IMR-90 (cell line): ENCODE data around the gene FRAS1. TPM values are rescaled to one million over a fixed set of nuclear protein-coding genes. Genes with fewer than 3 reads are reported as not detected.

ENCODE experiments used
- ATAC-seq: fragments of 200-7000 bp; cut with Tn5 transposase; 2 replicates; pipeline ENCODE4 v1.9.1; 2020; ENCODE audit warnings: low read depth, mild to moderate bottlenecking, moderate library complexity
- BruUV-seq: library from RNA; stranded (reverse); fragments of 400-500 nt; replicated peaks from 2 replicates; lab custom pipeline; 2021; lab: Mats Ljungman, UMichigan
- CTCF ChIA-PET: fragments of 300-600 bp; formaldehyde crosslinking; extraction: SDS; loops from one replicate; lab custom pipeline; 2021; ENCODE audit warnings: antibody characterized with exemption; lab: Yijun Ruan, JAX
- POLR2A ChIA-PET: fragments of 300-600 bp; sonication (Branson Sonifier 250); formaldehyde crosslinking; loops from one replicate; lab custom pipeline; 2022; ENCODE audit warnings: antibody characterized with exemption; ENCODE audit not compliant: unreplicated experiment; lab: Charles Lee
- DNase-seq: peaks from one replicate; pipeline ENCODE4 v3.0.0; 2013
- H2AFZ ChIP-seq: replicated peaks from 2 replicates; pipeline ENCODE3; 2013; ENCODE audit warnings: low read length, mild to moderate bottlenecking; ENCODE audit not compliant: poor library complexity
- H2AK5ac ChIP-seq: 2 replicates; pipeline ENCODE4 v1.6.1; 2013; ENCODE audit warnings: low read depth, low read length, inconsistent platforms
- H2AK9ac ChIP-seq: replicated peaks from 2 replicates; pipeline ENCODE3; 2013; ENCODE audit warnings: mild to moderate bottlenecking, low read depth, low read length, moderate library complexity; ENCODE audit not compliant: poor library complexity
- H2BK120ac ChIP-seq: 2 replicates; pipeline ENCODE4 v1.6.1; 2013; ENCODE audit warnings: low read depth, low read length, inconsistent platforms
- H2BK15ac ChIP-seq: 3 replicates; pipeline ENCODE4 v1.6.1; 2013; ENCODE audit warnings: low read depth, low read length, inconsistent platforms
- H2BK20ac ChIP-seq: 2 replicates; pipeline ENCODE4 v1.6.1; 2013; ENCODE audit warnings: low read depth, mild to moderate bottlenecking, inconsistent platforms, low read length, moderate library complexity
- H2BK5ac ChIP-seq: 2 replicates; pipeline ENCODE4 v1.6.1; 2013; ENCODE audit warnings: mild to moderate bottlenecking, low read depth, low read length, inconsistent platforms; ENCODE audit not compliant: poor library complexity, severe bottlenecking
- H3K14ac ChIP-seq: replicated peaks from 2 replicates; pipeline ENCODE4 v1.6.1; 2013; ENCODE audit warnings: low read depth, low read length, inconsistent platforms
- H3K18ac ChIP-seq: 2 replicates; pipeline ENCODE4 v1.6.1; 2013; ENCODE audit warnings: low read depth, low read length, control low read depth
- H3K23ac ChIP-seq: 2 replicates; pipeline ENCODE4 v1.6.1; 2013; ENCODE audit warnings: low read depth, low read length, inconsistent platforms
- H3K27ac ChIP-seq: 2 replicates; pipeline ENCODE4 v1.5.1; 2013; ENCODE audit warnings: mild to moderate bottlenecking, control low read depth, low read length; ENCODE audit not compliant: insufficient read depth
- H3K27me3 ChIP-seq: 2 replicates; pipeline ENCODE4 v1.6.1; 2013; ENCODE audit warnings: low read length; ENCODE audit not compliant: control insufficient read depth, insufficient read depth
- H3K36me3 ChIP-seq: 2 replicates; pipeline ENCODE4 v1.6.1; 2013; ENCODE audit warnings: low read length, mixed read lengths; ENCODE audit not compliant: control insufficient read depth, insufficient read depth
- H3K4ac ChIP-seq: 2 replicates; pipeline ENCODE4 v1.6.1; 2013; ENCODE audit warnings: low read depth, low read length, inconsistent platforms
- H3K4me1 ChIP-seq: 2 replicates; pipeline ENCODE4 v1.6.1; 2013; ENCODE audit warnings: low read length, mixed read lengths; ENCODE audit not compliant: control insufficient read depth, insufficient read depth
- H3K4me2 ChIP-seq: 2 replicates; pipeline ENCODE4 v1.6.1; 2013; ENCODE audit warnings: low read depth, mild to moderate bottlenecking, control low read depth, low read length, moderate library complexity
- H3K4me3 ChIP-seq: 2 replicates; pipeline ENCODE4 v1.5.1; 2013; ENCODE audit warnings: low read depth, mild to moderate bottlenecking, control low read depth, low read length, moderate library complexity; ENCODE audit not compliant: insufficient read depth
- H3K56ac ChIP-seq: 2 replicates; pipeline ENCODE4 v1.6.1; 2013; ENCODE audit warnings: low read length, inconsistent platforms; ENCODE audit not compliant: insufficient read depth; ENCODE audit errors: extremely low read depth
- H3K79me1 ChIP-seq, 2 experiments: 2 replicates each; pipeline ENCODE4 v1.6.1; 2013; ENCODE audit warnings: low read length in 2 of 2, inconsistent platforms in 1 of 2, low read depth in 1 of 2
- H3K9ac ChIP-seq: 2 replicates; pipeline ENCODE4 v1.6.1; 2013; ENCODE audit warnings: low read depth, low read length, control low read depth
- H3K9me1 ChIP-seq: 2 replicates; pipeline ENCODE4 v1.6.1; 2013; ENCODE audit warnings: low read length, inconsistent platforms; ENCODE audit not compliant: insufficient read depth
- H3K9me3 ChIP-seq: 2 replicates; pipeline ENCODE4 v1.6.1; 2013; ENCODE audit warnings: low read length; ENCODE audit not compliant: control insufficient read depth, insufficient read depth
- H4K20me1 ChIP-seq: 2 replicates; pipeline ENCODE4 v1.6.1; 2013; ENCODE audit warnings: low read length, inconsistent platforms; ENCODE audit not compliant: insufficient read depth
- H4K5ac ChIP-seq: 2 replicates; pipeline ENCODE4 v1.6.1; 2013; ENCODE audit warnings: mild to moderate bottlenecking, low read depth, low read length, control low read depth
- H4K8ac ChIP-seq, 2 experiments: 2 replicates each; pipeline ENCODE4 v1.6.1; 2013; ENCODE audit warnings: low read depth in 2 of 2, low read length in 2 of 2, control low read depth in 1 of 2, inconsistent platforms in 1 of 2
- H4K91ac ChIP-seq: 2 replicates; pipeline ENCODE4 v1.6.1; 2013; ENCODE audit warnings: low read depth, low read length, inconsistent platforms; ENCODE audit not compliant: insufficient read depth
- BHLHE40 ChIP-seq: fragments of 150-350 bp; IDR thresholded peaks from 2 replicates; pipeline ENCODE4 v1.6.1; 2016; ENCODE audit warnings: mild to moderate bottlenecking, low read depth, low read length
- CTCF ChIP-seq: conservative IDR thresholded peaks from 2 replicates; pipeline ENCODE4 v1.5.1; 2012; ENCODE audit warnings: mild to moderate bottlenecking, low read depth, low read length, improper control_type of control experiment
- ELK1 ChIP-seq: fragments of 150-350 bp; IDR thresholded peaks from 2 replicates; pipeline ENCODE4 v1.6.1; 2016; ENCODE audit warnings: low read depth, mild to moderate bottlenecking, low read length, moderate library complexity, borderline replicate concordance
- FOS ChIP-seq: fragments of 150-350 bp; IDR thresholded peaks from 2 replicates; pipeline ENCODE4 v1.6.1; 2016; ENCODE audit warnings: low read depth, low read length
- MAFK ChIP-seq: IDR thresholded peaks from 2 replicates; pipeline ENCODE4 v1.6.1; 2012; ENCODE audit warnings: low read depth, low read length, improper control_type of control experiment
- MXI1 ChIP-seq: IDR thresholded peaks from 2 replicates; pipeline ENCODE4 v1.6.1; 2012; ENCODE audit warnings: low read depth, mild to moderate bottlenecking, low read length, moderate library complexity, borderline replicate concordance
- NFE2L2 ChIP-seq: fragments of 150-350 bp; IDR thresholded peaks from 2 replicates; pipeline ENCODE4 v1.6.1; 2016; ENCODE audit warnings: low read depth, mild to moderate bottlenecking, low read length
- RAD21 ChIP-seq: IDR thresholded peaks from 2 replicates; pipeline ENCODE4 v1.6.1; 2012; ENCODE audit warnings: low read length, improper control_type of control experiment
- RCOR1 ChIP-seq: IDR thresholded peaks from 2 replicates; pipeline ENCODE4 v1.6.1; 2012; ENCODE audit warnings: mild to moderate bottlenecking, low read length, improper control_type of control experiment; ENCODE audit not compliant: insufficient replicate concordance
- RFX5 ChIP-seq: IDR thresholded peaks from 2 replicates; pipeline ENCODE4 v1.8.0; 2012; ENCODE audit warnings: low read depth, mild to moderate bottlenecking, low read length, moderate library complexity
- SMC3 ChIP-seq: fragments of 150-350 bp; IDR thresholded peaks from 2 replicates; pipeline ENCODE4 v1.6.1; 2016; ENCODE audit warnings: low read depth, mild to moderate bottlenecking, antibody characterized with exemption, low read length, moderate library complexity
- USF2 ChIP-seq: fragments of 150-350 bp; IDR thresholded peaks from 2 replicates; pipeline ENCODE4 v1.6.1; 2017; ENCODE audit warnings: mild to moderate bottlenecking, antibody characterized with exemption, low read length, low read depth
- WGBS, 2 experiments: methylation state at CpG; one replicate each; pipeline versions ENCODE4 v1.1.5 to v1.1.7; 2013; ENCODE audit warnings: missing lambda C conversion rate in 2 of 2; ENCODE audit not compliant: insufficient read length in 1 of 2; ENCODE audit errors: extremely low coverage in 2 of 2; 5-methylcytosine and 5-hydroxymethylcytosine counted together
- dilution Hi-C: fragments of 300-500 bp; cut with HindIII; formaldehyde crosslinking; loops from one replicate; pipeline ENCODE4 v1.14.3; 2018; ENCODE audit warnings: low sequenced_read_pairs; ENCODE audit not compliant: unreplicated experiment
- in situ Hi-C: fragments of 300-500 bp; cut with MboI; formaldehyde crosslinking; loops from 3 replicates; pipeline ENCODE4 v1.14.3; 2019; ENCODE audit warnings: low sequenced_read_pairs, inconsistent platforms, mixed read lengths
- intact Hi-C: fragments of 100-400 bp; cut with micrococcal nuclease; formaldehyde crosslinking; loops from 2 replicates; pipeline ENCODE4 v1.10.0; 2022
- polyA plus RNA-seq, 3 experiments: library from polyadenylated mRNA; depleted of rRNA; stranded (reverse); fragments of >200 nt; gene quantifications; 2 replicates each; pipeline ENCODE4 v1.2.3, GENCODE V29; 2012; ENCODE audit warnings: low replicate concordance in 1 of 3
- total RNA-seq: library from RNA; depleted of rRNA; stranded (reverse); fragments of >200 nt; gene quantifications from 2 replicates; pipeline ENCODE4 v1.2.3, GENCODE V29; 2012

The FRAS1 gene
- total and polyA plus RNA-seq, 2 of the 4 experiments (the other 2 are of a cell fraction) = under 0.01 to 0.03 TPM

GRCh38 chr4:78200949-78201348 is 143.8 kb downstream of the FRAS1 start:
- no peaks in the 10 kb centered on the region for H4K20me1 ChIP-seq
- H3K18ac ChIP-seq = no peak overlapping the region
- H2BK5ac ChIP-seq = no peak overlapping the region
- no peak overlapping the region for H3K27ac ChIP-seq
- H3K23ac ChIP-seq = no peak overlapping the region
- WGBS, 2 experiments = no CpG with 5 or more reads among the region's 1 CpG
- no peaks in the 10 kb centered on the region for H3K36me3 ChIP-seq
- no peak overlapping the region for H3K14ac ChIP-seq
- intact Hi-C loops (loop anchor here (10.0 kb wide), 1 partner anchor 644 kb away; no protein-coding TSS in a partner anchor), in situ Hi-C loops (no loop called here), dilution Hi-C loops (no loop called here)
- no peak overlapping the region for H3K9ac ChIP-seq
- H3K9me1 ChIP-seq = no peaks in the 10 kb centered on the region
- no peak overlapping the region for H2AFZ ChIP-seq
- no peak for TF ChIP-seq MXI1
- no peak for TF ChIP-seq RAD21
- TF ChIP-seq NFE2L2 = no peak
- TF ChIP-seq ELK1 = no peak
- no peak for TF ChIP-seq MAFK
- no peak for TF ChIP-seq BHLHE40
- no peak for TF ChIP-seq RFX5
- no peak for TF ChIP-seq SMC3
- TF ChIP-seq CTCF = no peak
- no peak for TF ChIP-seq USF2
- no peak for TF ChIP-seq RCOR1
- no peak for TF ChIP-seq FOS
- H4K5ac ChIP-seq = no peak overlapping the region
- H3K4me1 ChIP-seq = no peaks in the 10 kb centered on the region
- no peaks in the 10 kb centered on the region for H3K79me1 ChIP-seq
- H4K8ac ChIP-seq = no peak overlapping the region
- ATAC-seq (no peak), DNase-seq (no peak)
- H2BK20ac ChIP-seq = no peak overlapping the region
- no peak overlapping the region for H3K56ac ChIP-seq
- H2BK15ac ChIP-seq = no peak overlapping the region
- no TSS peak for BruUV-seq
- ChIA-PET CTCF (no interaction called here), POLR2A (interaction anchor here (0.6 kb wide), 1 partner anchor 119 kb away, joined by 7 read pairs; no protein-coding TSS in a partner anchor)
- H3K4ac ChIP-seq = no peak overlapping the region
- no peaks in the 10 kb centered on the region for H3K27me3 ChIP-seq
- H2AK9ac ChIP-seq = no peak overlapping the region
- H2BK120ac ChIP-seq = no peak overlapping the region
- H3K9me3 ChIP-seq = no peaks in the 10 kb centered on the region
- no peak overlapping the region for H4K91ac ChIP-seq
- H3K4me3 ChIP-seq = no peak overlapping the region
- H3K4me2 ChIP-seq = no peak overlapping the region
- no peak overlapping the region for H2AK5ac ChIP-seq
